Lower lobe of right lung (tissue), 2 donors: ENCODE measurements around the gene PKHD1. TPM values are rescaled to one million over a fixed set of nuclear protein-coding genes. Genes with fewer than 3 reads are reported as not detected.
"Not testable (repeated sequence)": the region's sequence is repeated elsewhere in the genome, so short reads cannot be mapped to it uniquely, and the experiment has no call there.

Experiments
- ATAC-seq, 2 donors: fragments of 200-7000 bp; cut with Tn5 transposase; one replicate each; pipeline ENCODE4 v1.9.1; 2020 to 2022; ENCODE audit warnings: mild to moderate bottlenecking in 2 of 2, moderate library complexity in 2 of 2
- DNase-seq: peaks from one replicate; pipeline ENCODE4 v3.0.0-alpha.2; 2020
- H3K27ac ChIP-seq: fragments of 200-600 bp; one replicate; pipeline ENCODE4 v1.8.0; 2022
- H3K27me3 ChIP-seq: fragments of 200-600 bp; one replicate; pipeline ENCODE4 v1.8.0; 2022; ENCODE audit warnings: low read depth
- H3K36me3 ChIP-seq: fragments of 200-600 bp; one replicate; pipeline ENCODE4 v1.8.0; 2022; ENCODE audit warnings: mild to moderate bottlenecking
- H3K4me1 ChIP-seq: fragments of 200-600 bp; one replicate; pipeline ENCODE4 v1.8.0; 2022
- H3K4me3 ChIP-seq: fragments of 200-600 bp; one replicate; pipeline ENCODE4 v1.8.0; 2022; ENCODE audit warnings: mild to moderate bottlenecking
- H3K9me3 ChIP-seq: fragments of 200-600 bp; one replicate; pipeline ENCODE4 v1.8.0; 2022
- intact Hi-C: fragments of 100-400 bp; cut with DNase I; formaldehyde crosslinking; loops from one replicate; pipeline ENCODE4 v1.11.0; 2022
- total RNA-seq: library from RNA; stranded (reverse); fragmentation: NEBNext Ultra II Directional; extraction: Animal tissue kit (Norgen Biotek cat#: 25700); gene quantifications from one replicate; pipeline ENCODE4 v1.2.1, GENCODE V29; 2021
- TF ChIP-seq, protein P1 (sequence below): fragments of 200-600 bp; IDR thresholded peaks from one replicate; pipeline ENCODE4 v1.8.0; 2022; ENCODE audit warnings: antibody characterized with exemption, mild to moderate bottlenecking
- donor health status: DM: no; HTN: yes; CAD: no; lungs with severe emphysema.

Gene PKHD1
- total RNA-seq, 1 donor from 2014 or later = 0.09 TPM

DNA sequence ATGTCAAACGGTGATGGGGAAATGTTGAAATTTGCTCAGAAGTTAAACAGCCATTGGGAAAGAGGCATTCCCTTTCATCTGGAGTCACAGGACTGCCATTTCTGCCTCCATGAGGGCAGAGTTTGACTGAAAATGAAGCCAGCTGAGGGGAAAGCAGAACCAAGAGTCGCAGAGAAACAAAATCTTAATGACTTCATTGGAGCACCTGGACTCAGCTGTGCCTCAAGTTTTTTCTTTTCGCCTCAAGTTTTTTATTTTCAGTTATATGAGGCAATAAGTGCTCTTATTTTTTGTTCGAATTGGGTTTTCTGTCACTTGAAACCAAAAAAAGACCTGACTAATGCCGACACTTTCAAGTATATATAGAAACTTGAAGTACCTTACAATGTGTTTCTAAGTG lies 161.3 kb downstream of the PKHD1 start:
- intact Hi-C loops = no loop called here
- TF ChIP-seq, protein P1, sequence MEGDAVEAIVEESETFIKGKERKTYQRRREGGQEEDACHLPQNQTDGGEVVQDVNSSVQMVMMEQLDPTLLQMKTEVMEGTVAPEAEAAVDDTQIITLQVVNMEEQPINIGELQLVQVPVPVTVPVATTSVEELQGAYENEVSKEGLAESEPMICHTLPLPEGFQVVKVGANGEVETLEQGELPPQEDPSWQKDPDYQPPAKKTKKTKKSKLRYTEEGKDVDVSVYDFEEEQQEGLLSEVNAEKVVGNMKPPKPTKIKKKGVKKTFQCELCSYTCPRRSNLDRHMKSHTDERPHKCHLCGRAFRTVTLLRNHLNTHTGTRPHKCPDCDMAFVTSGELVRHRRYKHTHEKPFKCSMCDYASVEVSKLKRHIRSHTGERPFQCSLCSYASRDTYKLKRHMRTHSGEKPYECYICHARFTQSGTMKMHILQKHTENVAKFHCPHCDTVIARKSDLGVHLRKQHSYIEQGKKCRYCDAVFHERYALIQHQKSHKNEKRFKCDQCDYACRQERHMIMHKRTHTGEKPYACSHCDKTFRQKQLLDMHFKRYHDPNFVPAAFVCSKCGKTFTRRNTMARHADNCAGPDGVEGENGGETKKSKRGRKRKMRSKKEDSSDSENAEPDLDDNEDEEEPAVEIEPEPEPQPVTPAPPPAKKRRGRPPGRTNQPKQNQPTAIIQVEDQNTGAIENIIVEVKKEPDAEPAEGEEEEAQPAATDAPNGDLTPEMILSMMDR = no peak
- Histone ChIP-seq H3K9me3 (no peaks in the 10 kb centered on the region), H3K27me3 (no peaks in the 10 kb centered on the region), H3K4me1 (no peaks in the 10 kb centered on the region), H3K27ac (no peak overlapping the region), H3K36me3 (no peaks in the 10 kb centered on the region), H3K4me3 (no peak overlapping the region)
- DNase-seq (no peak), ATAC-seq (no peak)

DNA sequence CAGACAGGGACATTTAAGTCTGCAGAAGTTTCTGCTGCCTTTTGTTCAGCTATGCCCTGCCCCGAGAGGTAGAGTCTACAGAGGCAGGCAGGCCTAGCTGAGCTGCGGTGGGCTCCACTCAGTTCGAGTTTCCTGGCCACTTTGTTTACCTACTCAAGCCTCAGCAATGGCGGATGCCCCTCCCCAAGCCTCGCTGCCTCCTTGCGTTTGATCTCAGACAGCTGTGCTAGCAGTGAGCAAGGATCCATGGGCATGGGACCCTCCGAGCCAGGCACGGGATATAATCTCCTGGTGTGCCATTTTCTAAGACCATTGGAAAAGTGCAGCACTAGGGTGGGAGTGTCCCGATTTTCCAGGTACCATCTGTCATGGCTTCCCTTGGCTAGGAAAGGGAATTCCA lies 164.9 kb downstream of the PKHD1 start:
- H3K36me3 ChIP-seq, intact Hi-C loops, H3K9me3 ChIP-seq, H3K4me3 ChIP-seq, H3K27me3 ChIP-seq, ATAC-seq, H3K27ac ChIP-seq, H3K4me1 ChIP-seq, DNase-seq: not testable (repeated sequence)

DNA sequence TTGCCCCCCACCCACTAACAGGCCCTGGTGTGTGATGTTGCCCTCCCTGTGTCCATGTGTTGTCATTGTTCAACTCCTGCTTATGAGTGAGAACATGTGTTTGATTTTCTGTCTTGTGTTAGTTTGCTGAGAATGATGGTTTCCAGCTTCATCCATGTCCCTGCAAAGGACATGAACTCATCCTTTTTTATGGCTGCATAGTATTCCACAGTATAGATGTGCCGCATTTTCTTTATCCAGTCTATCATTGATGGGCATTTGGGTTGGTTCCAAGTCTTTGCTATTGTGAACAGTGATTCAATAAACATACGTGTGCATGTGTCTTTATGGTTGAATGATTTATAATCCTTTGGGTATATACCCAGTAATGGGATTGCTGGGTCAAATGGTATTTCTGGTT lies 169.1 kb downstream of the PKHD1 start:
- intact Hi-C loops, H3K27me3 ChIP-seq, H3K9me3 ChIP-seq, DNase-seq, H3K27ac ChIP-seq, ATAC-seq, H3K36me3 ChIP-seq, H3K4me3 ChIP-seq, H3K4me1 ChIP-seq: not testable (repeated sequence)

DNA sequence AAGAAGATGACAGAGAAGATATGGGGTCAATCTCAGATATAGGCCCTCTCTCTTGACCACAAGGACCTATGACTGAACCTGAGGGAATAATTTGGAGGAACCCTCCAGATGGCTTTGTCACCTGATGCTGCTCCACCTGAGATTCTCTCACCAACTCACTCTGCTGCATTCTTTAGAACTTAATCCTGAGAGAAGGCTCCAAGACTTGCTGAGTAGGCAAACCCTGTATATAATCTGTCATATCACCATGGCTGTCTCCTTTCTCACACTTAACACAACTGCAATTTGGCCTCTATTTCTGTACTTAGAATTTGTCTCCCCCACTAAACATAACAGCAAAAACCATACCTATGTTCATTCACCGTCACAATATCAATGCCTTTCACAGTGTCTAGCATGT lies 172.3 kb downstream of the PKHD1 start:
- intact Hi-C loops = no loop called here
- Histone ChIP-seq H3K36me3 (no peaks in the 10 kb centered on the region), H3K9me3 (peaks cover 4% of the 10 kb centered on the region), H3K4me1 (no peaks in the 10 kb centered on the region), H3K27me3 (no peaks in the 10 kb centered on the region), H3K4me3 (no peak overlapping the region), H3K27ac (no peak overlapping the region)
- ATAC-seq = no peak
- TF ChIP-seq, protein P1 = no peak
- no peak for DNase-seq

DNA sequence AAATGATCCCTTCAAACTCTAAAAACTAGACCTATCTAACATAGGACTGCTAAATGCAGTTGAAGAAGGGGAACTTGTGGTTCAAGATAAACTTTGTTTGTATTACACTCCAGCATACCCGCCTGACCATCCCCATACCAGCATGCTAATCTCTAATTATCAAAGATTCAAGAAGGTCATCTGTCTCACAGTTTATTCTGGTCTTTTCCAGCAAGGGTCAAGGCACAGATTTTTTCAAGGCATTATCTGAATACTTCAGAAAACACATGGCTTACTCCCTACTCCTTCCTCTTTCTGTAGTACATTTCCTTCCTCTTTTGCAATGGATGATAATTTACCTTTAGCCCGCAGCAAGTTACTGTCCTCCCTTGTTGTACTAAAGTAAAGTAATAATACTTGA lies 174.1 kb downstream of the PKHD1 start:
- H3K27me3 ChIP-seq = no peaks in the 10 kb centered on the region
- TF ChIP-seq, protein P1 = no peak
- H3K9me3 ChIP-seq = no peaks in the 10 kb centered on the region
- intact Hi-C loops = no loop called here
- no peak overlapping the region for H3K27ac ChIP-seq
- ATAC-seq = no peak
- no peaks in the 10 kb centered on the region for H3K36me3 ChIP-seq
- H3K4me1 ChIP-seq = no peaks in the 10 kb centered on the region
- no peak for DNase-seq
- H3K4me3 ChIP-seq = no peak overlapping the region

DNA sequence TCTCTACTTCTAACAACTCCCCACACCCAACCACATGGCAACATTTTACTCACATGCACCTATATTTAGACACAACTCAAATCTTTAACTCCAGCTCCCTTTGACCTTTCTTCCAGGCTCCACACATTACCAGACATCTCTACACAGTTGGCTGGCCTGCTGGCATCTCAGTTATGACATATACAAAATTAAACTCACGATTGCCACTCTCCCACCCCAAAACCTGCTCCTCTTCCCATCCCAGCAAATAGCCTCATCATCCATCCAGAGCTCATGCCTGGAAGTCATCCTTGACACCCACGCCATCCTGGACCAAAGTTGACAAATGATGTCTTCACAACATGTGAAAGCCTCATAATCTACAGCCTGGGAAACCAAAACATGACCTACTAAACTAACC lies 176.6 kb downstream of the PKHD1 start:
- Histone ChIP-seq H3K27ac (no peak overlapping the region), H3K27me3 (no peaks in the 10 kb centered on the region), H3K9me3 (no peaks in the 10 kb centered on the region), H3K4me3 (no peak overlapping the region), H3K36me3 (no peaks in the 10 kb centered on the region), H3K4me1 (no peaks in the 10 kb centered on the region)
- TF ChIP-seq, protein P1 = no peak
- intact Hi-C loops = no loop called here
- ATAC-seq (no peak), DNase-seq (no peak)

DNA sequence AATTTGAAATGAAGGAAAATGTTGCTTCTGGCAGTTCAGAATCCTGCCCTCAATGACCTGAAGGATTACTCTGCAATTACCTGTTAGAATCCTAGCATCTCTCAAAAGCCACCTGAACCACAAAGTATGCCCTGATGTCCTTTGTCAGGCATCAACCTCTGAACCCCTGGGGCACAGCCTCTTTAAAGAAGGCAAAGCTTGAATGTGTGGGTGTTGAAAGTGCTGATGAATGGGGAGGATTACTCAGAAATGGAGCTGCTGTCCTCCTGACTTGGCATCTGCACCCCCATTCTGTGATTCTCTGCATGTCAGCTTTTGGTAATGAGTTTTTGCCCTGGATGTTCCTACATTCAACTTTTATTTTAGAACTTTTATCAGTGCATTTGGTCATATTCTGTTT lies 179.2 kb downstream of the PKHD1 start:
- TF ChIP-seq, protein P1 = no peak
- Histone ChIP-seq H3K27ac (no peak overlapping the region), H3K9me3 (no peaks in the 10 kb centered on the region), H3K27me3 (no peaks in the 10 kb centered on the region), H3K4me3 (no peak overlapping the region), H3K4me1 (no peaks in the 10 kb centered on the region), H3K36me3 (no peaks in the 10 kb centered on the region)
- intact Hi-C loops = no loop called here
- ATAC-seq (no peak), DNase-seq (no peak)
